Keratinocyte (primary cell): ENCODE results near the gene C17orf113. TPM values are rescaled to one million over a fixed set of nuclear protein-coding genes. Genes with fewer than 3 reads are reported as not detected.

Experiments
- DNase-seq: peaks from one replicate; pipeline ENCODE4 v3.0.0-alpha.2; 2011; ENCODE audit warnings: low read depth, missing footprints, low spot score
- FAIRE-seq: peaks from 2 replicates; lab custom pipeline; 2011; peaks lifted over from hg19 to GRCh38; lab: Jason Lieb, UNC
- H2AFZ ChIP-seq: 2 replicates; pipeline ENCODE4 v1.6.0; 2012; ENCODE audit warnings: low read length, control low read depth, inconsistent platforms; ENCODE audit not compliant: control insufficient read depth
- H3K27ac ChIP-seq: 2 replicates; pipeline ENCODE4 v1.5.1; 2011; ENCODE audit warnings: low read length; ENCODE audit not compliant: control insufficient read depth, insufficient read depth
- H3K27me3 ChIP-seq: 3 replicates; pipeline ENCODE4 v1.6.0; 2011; ENCODE audit warnings: low read length; ENCODE audit not compliant: control insufficient read depth, insufficient read depth; ENCODE audit errors: extremely low read depth
- H3K36me3 ChIP-seq, 2 experiments: 2 replicates in 1 of 2; 3 replicates in 1 of 2; pipeline ENCODE4 v1.5.1; 2011; ENCODE audit warnings: low read length in 2 of 2, mild to moderate bottlenecking in 1 of 2; ENCODE audit not compliant: control insufficient read depth in 2 of 2, insufficient read depth in 2 of 2; ENCODE audit errors: extremely low read depth in 1 of 2
- H3K4me1 ChIP-seq: 3 replicates; pipeline ENCODE4 v1.5.1; 2011; ENCODE audit warnings: low read length; ENCODE audit not compliant: control insufficient read depth, insufficient read depth; ENCODE audit errors: extremely low read depth
- H3K4me2 ChIP-seq: 3 replicates; pipeline ENCODE4 v1.6.0; 2011; ENCODE audit warnings: low read depth, low read length; ENCODE audit not compliant: control insufficient read depth, insufficient read depth; ENCODE audit errors: extremely low read depth
- H3K4me3 ChIP-seq, 3 experiments: fragments of 200-600 bp in 1 of 3; sonication (generic) in 1 of 3; 2 replicates in 2 of 3; 3 replicates in 1 of 3; pipeline ENCODE4 v1.5.1; 2011 to 2016; ENCODE audit warnings: low read length in 3 of 3, mild to moderate bottlenecking in 3 of 3, control low read depth in 2 of 3, inconsistent platforms in 1 of 3, low read depth in 1 of 3, mixed read lengths in 1 of 3, mixed run types in 1 of 3, moderate library complexity in 1 of 3; ENCODE audit not compliant: control insufficient read depth in 2 of 3, insufficient read depth in 2 of 3; ENCODE audit errors: extremely low read depth in 1 of 3
- H3K79me2 ChIP-seq: 2 replicates; pipeline ENCODE4 v1.6.0; 2012; ENCODE audit warnings: low read length; ENCODE audit not compliant: control insufficient read depth, insufficient read depth
- H3K9ac ChIP-seq: 3 replicates; pipeline ENCODE4 v1.6.0; 2011; ENCODE audit warnings: low read length; ENCODE audit not compliant: control insufficient read depth, insufficient read depth; ENCODE audit errors: extremely low read depth
- H3K9me1 ChIP-seq: 3 replicates; pipeline ENCODE4 v1.6.0; 2011; ENCODE audit warnings: low read length; ENCODE audit not compliant: control insufficient read depth, insufficient read depth; ENCODE audit errors: extremely low read depth
- H3K9me3 ChIP-seq: 2 replicates; pipeline ENCODE4 v1.5.1; 2012; ENCODE audit warnings: low read depth, low read length; ENCODE audit not compliant: control insufficient read depth
- H4K20me1 ChIP-seq: 3 replicates; pipeline ENCODE4 v1.6.0; 2011; ENCODE audit warnings: low read length; ENCODE audit not compliant: control insufficient read depth, insufficient read depth; ENCODE audit errors: extremely low read depth
- CTCF ChIP-seq, 3 experiments: IDR thresholded peaks in 1 of 3; conservative IDR thresholded peaks in 1 of 3; optimal IDR thresholded peaks in 1 of 3; 2 replicates in 2 of 3; 3 replicates in 1 of 3; pipeline versions ENCODE3 to v1.5.1; 2011; ENCODE audit warnings: low read length in 3 of 3, mild to moderate bottlenecking in 3 of 3, moderate library complexity in 2 of 3, control low read depth in 1 of 3, inconsistent platforms in 1 of 3; ENCODE audit not compliant: insufficient read depth in 2 of 3; ENCODE audit errors: extremely low read depth in 1 of 3
- EZH2 ChIP-seq: IDR thresholded peaks from one replicate; pipeline ENCODE4 v1.6.1; 2012; ENCODE audit warnings: inconsistent platforms, mild to moderate bottlenecking, low read length, moderate library complexity
- dilution Hi-C: fragments of 300-500 bp; cut with MboI; formaldehyde crosslinking; loops from one replicate; pipeline ENCODE4 v1.7.0; 2020; ENCODE audit warnings: low sequenced_read_pairs; ENCODE audit not compliant: extremely low pct_ligation_motif_present
- polyA plus RNA-seq, 5 experiments: library from polyadenylated mRNA; depleted of rRNA in 3 of 5; stranded (reverse) in 3 of 5; stranded (forward) in 1 of 5; unstranded in 1 of 5; fragments of >200 nt; gene quantifications; 1 replicate in 1 of 5; 2 replicates in 3 of 5; 3 replicates in 1 of 5; pipeline versions ENCODE4 v1.2.1 to v1.2.3, GENCODE V29; 2011 to 2012; ENCODE audit warnings: missing spikeins in 2 of 5, low read depth in 1 of 5, low replicate concordance in 1 of 5

Gene C17orf113
- polyA plus RNA-seq, 1 donor (not counting 4 experiments of a cell fraction or from before 2014, with no cell fraction given), result 0.12 TPM

GRCh38 chr17:41992576-41992975, 57.8 kb downstream of the C17orf113 start:
- dilution Hi-C loops, result no loop called here
- TF ChIP-seq CTCF (optimal IDR thresholded peaks at IDR 0.05 in 1 of 3, IDR thresholded peaks at IDR 0.05 in 1 of 3, conservative IDR thresholded peaks at IDR 0.05 in 1 of 3; ENCODE audit: extremely low read depth in 1 of 3, insufficient read depth in 2 of 3, low read length in 3 of 3), result no peak
- TF ChIP-seq EZH2, result no peak
- no peaks in the 10 kb centered on the region for H4K20me1 ChIP-seq
- no peak overlapping the region for H3K27ac ChIP-seq
- no peak overlapping the region for H3K4me2 ChIP-seq
- FAIRE-seq (no peak), DNase-seq (no peak)
- no peaks in the 10 kb centered on the region for H3K79me2 ChIP-seq
- H3K4me3 ChIP-seq, result no peak overlapping the region
- no peaks in the 10 kb centered on the region for H3K27me3 ChIP-seq
- no peak overlapping the region for H3K9ac ChIP-seq
- no peaks in the 10 kb centered on the region for H3K9me1 ChIP-seq
- no peak overlapping the region for H2AFZ ChIP-seq
- H3K4me1 ChIP-seq, result no peaks in the 10 kb centered on the region
- H3K9me3 ChIP-seq, result no peaks in the 10 kb centered on the region
- H3K36me3 ChIP-seq, result peaks cover 45 to 46% of the 10 kb centered on the region in 2 experiments

GRCh38 chr17:41989702-41990419, 60.5 kb downstream of the C17orf113 start:
- Histone ChIP-seq H2AFZ (no peak overlapping the region), H3K4me1 (no peaks in the 10 kb centered on the region), H3K4me2 (no peak overlapping the region), H3K4me3 (no peak overlapping the region), H3K9me1 (no peaks in the 10 kb centered on the region), H3K27ac (no peak overlapping the region), H4K20me1 (no peaks in the 10 kb centered on the region), H3K9ac (no peak overlapping the region), H3K36me3 (peaks cover 38 to 51% of the 10 kb centered on the region in 2 experiments), H3K27me3 (no peaks in the 10 kb centered on the region), H3K79me2 (no peaks in the 10 kb centered on the region), H3K9me3 (no peaks in the 10 kb centered on the region)
- DNase-seq (no peak), FAIRE-seq (no peak)
- TF ChIP-seq EZH2, result no peak
- no peak for TF ChIP-seq CTCF (optimal IDR thresholded peaks at IDR 0.05 in 1 of 3, IDR thresholded peaks at IDR 0.05 in 1 of 3, conservative IDR thresholded peaks at IDR 0.05 in 1 of 3; ENCODE audit: extremely low read depth in 1 of 3, insufficient read depth in 2 of 3, low read length in 3 of 3)
- dilution Hi-C loops, result no loop called here
